ENCODE results near the gene LAMC1. TPM values are rescaled to one million over a fixed set of nuclear protein-coding genes. Genes with fewer than 3 reads are reported as not detected.

Gene LAMC1
- polyA plus RNA-seq, 1 donor from 2014 or later, result 4.2 TPM

GRCh38 chr1:183164340-183164739 lies 141.1 kb downstream of the LAMC1 start:
- Histone ChIP-seq H3K9me3 (ENCODE audit: low read length) (no peaks in the 10 kb centered on the region), H3K27me3 (ENCODE audit: insufficient read depth, low read depth, low read length) (no peaks in the 10 kb centered on the region), H3K27ac (ENCODE audit: low read length) (no peak overlapping the region), H3K4me3 (ENCODE audit: low read length) (no peak overlapping the region), H2AFZ (ENCODE audit: low read depth, low read length) (no peak overlapping the region), H4K20me1 (ENCODE audit: insufficient read depth) (no peaks in the 10 kb centered on the region), H3K79me2 (replicated peaks; ENCODE audit: insufficient read depth, low read length) (no peaks in the 10 kb centered on the region), H3K4me2 (ENCODE audit: low read length) (no peak overlapping the region), H3K9ac (ENCODE audit: low read length) (no peak overlapping the region), H3K9me2 (ENCODE audit: insufficient read depth, low read length) (no peaks in the 10 kb centered on the region), H3K36me3 (ENCODE audit: insufficient read depth, low read length) (no peaks in the 10 kb centered on the region), H3F3A (ENCODE audit: insufficient read depth, low read length, poor library complexity, severe bottlenecking) (no peaks in the 10 kb centered on the region)
- no peak for TF ChIP-seq TAF1 (IDR thresholded peaks at IDR 0.05; ENCODE audit: low read depth)
- no peak for TF ChIP-seq CTCF (IDR thresholded peaks at IDR 0.05; ENCODE audit: poor library complexity, severe bottlenecking)

- Histone ChIP-seq H3F3A (ENCODE audit: insufficient read depth, low read length, poor library complexity, severe bottlenecking) (no peaks in the 10 kb centered on the region), H3K27ac (ENCODE audit: low read length) (no peak overlapping the region), H3K9me2 (ENCODE audit: insufficient read depth, low read length) (no peaks in the 10 kb centered on the region), H3K79me2 (replicated peaks; ENCODE audit: insufficient read depth, low read length) (no peaks in the 10 kb centered on the region), H2AFZ (ENCODE audit: low read depth, low read length) (no peak overlapping the region), H3K4me2 (ENCODE audit: low read length) (no peak overlapping the region), H3K4me3 (ENCODE audit: low read length) (no peak overlapping the region), H3K27me3 (ENCODE audit: insufficient read depth, low read depth, low read length) (no peaks in the 10 kb centered on the region), H3K36me3 (ENCODE audit: insufficient read depth, low read length) (no peaks in the 10 kb centered on the region), H3K9me3 (ENCODE audit: low read length) (no peaks in the 10 kb centered on the region), H4K20me1 (ENCODE audit: insufficient read depth) (no peaks in the 10 kb centered on the region), H3K9ac (ENCODE audit: low read length) (no peak overlapping the region)
- TF ChIP-seq SMC3 (conservative IDR thresholded peaks at IDR 0.05; ENCODE audit: poor library complexity) (no peak), RAD21 (conservative IDR thresholded peaks at IDR 0.05) (no peak), TAF1 (IDR thresholded peaks at IDR 0.05; ENCODE audit: low read depth) (no peak), POLR2AphosphoS5 (IDR thresholded peaks at IDR 0.05) (no peak), REST (IDR thresholded peaks at IDR 0.05; ENCODE audit: borderline replicate concordance) (no peak), EZH2 (IDR thresholded peaks at IDR 0.05; ENCODE audit: borderline replicate concordance, insufficient read depth, low read length, poor library complexity, severe bottlenecking) (no peak), MXI1 (conservative IDR thresholded peaks at IDR 0.05; ENCODE audit: poor library complexity, severe bottlenecking) (no peak), EP300 (conservative IDR thresholded peaks at IDR 0.05; ENCODE audit: poor library complexity, severe bottlenecking) (no peak), CTCF (IDR thresholded peaks at IDR 0.05; ENCODE audit: poor library complexity, severe bottlenecking) (no peak)
Measured at GRCh38 chr1:183164963-183165362, 141.7 kb downstream of the LAMC1 start.

Data from neural cell (in vitro differentiated cells).